Sigmoid colon (tissue), 4 donors: ENCODE results near the gene PLEKHS1.

Experiments
- CTCF ChIP-seq, 4 experiments: fragments of 450-650 bp in 3 of 4; fragments of 200-600 bp in 1 of 4; IDR thresholded peaks; one replicate each; pipeline ENCODE4 v1.5.1; 2016 to 2019; ENCODE audit warnings: antibody characterized with exemption in 4 of 4, mild to moderate bottlenecking in 3 of 4, moderate library complexity in 2 of 4
- POLR2AphosphoS5 ChIP-seq, 4 donors: sonication (generic); formaldehyde crosslinking; IDR thresholded peaks; one replicate each; pipeline ENCODE4 v1.6.1; 2017; ENCODE audit warnings: antibody characterized with exemption in 4 of 4

DNA sequence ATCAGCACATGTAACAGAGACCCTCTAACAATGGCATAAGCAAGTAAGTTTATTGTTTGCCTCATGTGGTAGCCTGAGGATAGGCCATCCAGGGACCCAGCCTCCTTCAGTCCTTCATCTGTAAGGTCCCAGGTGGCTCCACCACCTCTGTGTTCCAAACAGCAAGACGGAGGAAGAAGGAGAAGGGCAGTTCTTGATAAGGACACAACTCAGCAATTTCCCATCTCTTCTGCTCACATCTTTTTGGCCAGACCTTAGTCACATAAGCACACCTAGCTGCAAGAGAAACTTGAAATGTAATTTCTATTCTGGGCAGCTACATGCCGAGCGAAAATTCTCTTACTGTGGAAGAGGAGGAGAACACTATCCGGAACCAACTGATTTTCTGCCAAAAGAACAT lies 68.5 kb downstream of the PLEKHS1 start:
- TF ChIP-seq POLR2AphosphoS5 (IDR thresholded peaks at IDR 0.05), result no peak
- TF ChIP-seq CTCF (IDR thresholded peaks at IDR 0.05), result no peak
